K562 (cell line): ENCODE data around the gene PPP2R3B. TPM values are rescaled to one million over a fixed set of nuclear protein-coding genes. Genes with fewer than 3 reads are reported as not detected.

ENCODE experiments used
- ATAC-seq: fragments of 200-7000 bp; cut with Tn5 transposase; 3 replicates; pipeline ENCODE4 v1.9.1; 2020; ENCODE audit warnings: moderate library complexity
- BruUV-seq: library from RNA; stranded (reverse); fragments of 400-500 nt; replicated peaks from 2 replicates; lab custom pipeline; 2021; lab: Mats Ljungman, UMichigan
- CTCF ChIA-PET: fragments of 300-600 bp; formaldehyde crosslinking; extraction: SDS; loops from one replicate; lab custom pipeline; 2021; ENCODE audit warnings: low intra/inter-chr PET ratio; lab: Yijun Ruan, JAX
- POLR2A ChIA-PET: fragments of 300-600, 350-650 bp; sonication (Branson Sonifier 250); formaldehyde crosslinking; extraction: SDS; loops from one replicate; lab custom pipeline; 2021; ENCODE audit warnings: antibody characterized with exemption, inconsistent platforms; lab: Yijun Ruan, JAX
- DNase-seq, 4 experiments: peaks; one replicate each; pipeline versions ENCODE4 v3.0.0 to v3.0.0-alpha.2; 2011 to 2018; ENCODE audit warnings: low spot score in 3 of 4, mixed read lengths in 3 of 4; ENCODE audit errors: extremely low read depth in 1 of 4
- FAIRE-seq: peaks from 2 replicates; lab custom pipeline; 2011; peaks lifted over from hg19 to GRCh38; lab: Jason Lieb, UNC
- H2AFZ ChIP-seq: 2 replicates; pipeline ENCODE4 v1.6.0; 2011; ENCODE audit warnings: low read depth, low read length, control low read depth, inconsistent platforms
- H3K27ac ChIP-seq: fragments of 200-600 bp; 3 replicates; pipeline ENCODE4 v1.8.0; 2011; ENCODE audit warnings: low read depth, mild to moderate bottlenecking, control low read depth, inconsistent platforms, low read length, moderate library complexity, mixed read lengths; ENCODE audit errors: extremely low read depth
- H3K27me3 ChIP-seq, 2 experiments: fragments of 300-600 bp in 1 of 2; 2 replicates in 1 of 2; 3 replicates in 1 of 2; pipeline versions ENCODE4 v1.6.0 to v1.8.0; 2011; ENCODE audit warnings: inconsistent platforms in 2 of 2, low read length in 2 of 2, mild to moderate bottlenecking in 1 of 2, mixed read lengths in 1 of 2, moderate library complexity in 1 of 2; ENCODE audit not compliant: control insufficient read depth in 2 of 2, insufficient read depth in 2 of 2
- H3K36me3 ChIP-seq: fragments of 300-600 bp; 3 replicates; pipeline ENCODE4 v1.8.0; 2011; ENCODE audit warnings: mild to moderate bottlenecking, low read length, inconsistent platforms; ENCODE audit not compliant: control insufficient read depth, insufficient read depth
- H3K4me1 ChIP-seq, 2 experiments: fragments of 200-600 bp in 1 of 2; replicated peaks in 1 of 2; 2 replicates in 1 of 2; 3 replicates in 1 of 2; pipeline versions ENCODE4 v1.5.1 to v1.8.0; 2011; ENCODE audit warnings: inconsistent platforms in 2 of 2, low read length in 2 of 2, mild to moderate bottlenecking in 1 of 2, mixed read lengths in 1 of 2, moderate library complexity in 1 of 2; ENCODE audit not compliant: control insufficient read depth in 2 of 2, insufficient read depth in 2 of 2
- H3K4me2 ChIP-seq: 2 replicates; pipeline ENCODE4 v1.6.1; 2011; ENCODE audit warnings: low read length, control low read depth, inconsistent platforms, mixed read lengths; ENCODE audit not compliant: insufficient read depth
- H3K4me3 ChIP-seq: fragments of 200-600 bp; sonication (generic), shearing (Covaris generic); 2 replicates; pipeline ENCODE4 v1.5.1; 2016; ENCODE audit warnings: control low read depth, inconsistent platforms
- H3K79me2 ChIP-seq: fragments of 200-600 bp; 3 replicates; pipeline ENCODE4 v1.8.0; 2011; ENCODE audit warnings: low read length, inconsistent platforms; ENCODE audit not compliant: control insufficient read depth, insufficient read depth
- H3K9ac ChIP-seq, 2 experiments: 2 replicates each; pipeline versions ENCODE4 v1.6.0 to v1.6.1; 2011; ENCODE audit warnings: low read depth in 2 of 2, low read length in 2 of 2, control low read depth in 1 of 2, inconsistent platforms in 1 of 2, mild to moderate bottlenecking in 1 of 2, mixed read lengths in 1 of 2; ENCODE audit not compliant: insufficient read depth in 1 of 2
- H3K9me1 ChIP-seq: one replicate; pipeline ENCODE4 v1.6.0; 2011; ENCODE audit warnings: inconsistent platforms, mild to moderate bottlenecking, low read length, moderate library complexity; ENCODE audit not compliant: control insufficient read depth, insufficient read depth
- H3K9me3 ChIP-seq: replicated peaks from 2 replicates; pipeline ENCODE4 v1.5.1; 2011; ENCODE audit warnings: low read depth, low read length, inconsistent platforms; ENCODE audit not compliant: control insufficient read depth, insufficient read depth
- H4K20me1 ChIP-seq: replicated peaks from 2 replicates; pipeline ENCODE4 v1.6.1; 2011; ENCODE audit warnings: low read length, inconsistent platforms, mixed read lengths; ENCODE audit not compliant: control insufficient read depth, insufficient read depth
- ETV5 ChIP-seq: sonication (generic); formaldehyde crosslinking; IDR thresholded peaks from 2 replicates; pipeline ENCODE4 v1.4.0; 2020; ENCODE audit warnings: low read depth, mild to moderate bottlenecking, missing genetic modification reagents
- FOSL1 ChIP-seq: fragments of 200-800 bp; sonication (Bioruptor generic); conservative IDR thresholded peaks from 2 replicates; pipeline ENCODE4 v1.6.1; 2016; ENCODE audit warnings: missing genetic modification characterization, missing compliant biosample characterization
- KAT7 ChIP-seq: sonication (generic); formaldehyde crosslinking; IDR thresholded peaks from 2 replicates; pipeline ENCODE4 v1.8.0; 2022; ENCODE audit warnings: missing genetic modification reagents, mild to moderate bottlenecking, borderline replicate concordance
- NCOR1 ChIP-seq: fragments of 450-650 bp; IDR thresholded peaks from 2 replicates; pipeline ENCODE4 v1.6.1; 2016; ENCODE audit warnings: mild to moderate bottlenecking, moderate library complexity
- NKRF ChIP-seq: fragments of 450-650 bp; IDR thresholded peaks from 2 replicates; pipeline ENCODE4 v1.6.1; 2016; ENCODE audit warnings: borderline replicate concordance
- PTRF ChIP-seq: fragments of 450-650 bp; IDR thresholded peaks from 2 replicates; pipeline ENCODE4 v1.6.1; 2016; ENCODE audit warnings: mild to moderate bottlenecking, missing genetic modification characterization, missing compliant biosample characterization
- TAF9B ChIP-seq: fragments of 450-650 bp; IDR thresholded peaks from 2 replicates; pipeline ENCODE4 v1.6.1; 2018; ENCODE audit warnings: mild to moderate bottlenecking; ENCODE audit not compliant: partially characterized antibody
- ZNF77 ChIP-seq: fragments of 250-450 bp; sonication (Bioruptor Pico); IDR thresholded peaks from 2 replicates; pipeline ENCODE4 v1.5.0; 2020
- WGBS: fragments of 100-300 bp; shearing (Covaris generic); methylation state at CpG from one replicate; pipeline ENCODE4 v1.1.6; 2016; ENCODE audit warnings: low coverage, mixed read lengths; ENCODE audit not compliant: insufficient coverage; ENCODE audit errors: missing lambda C conversion rate; 5-methylcytosine and 5-hydroxymethylcytosine counted together
- in situ Hi-C: fragments of 300-500 bp; cut with MboI; formaldehyde crosslinking; loops from 4 replicates; pipeline ENCODE4 v1.15.0; 2018; ENCODE audit warnings: inconsistent platforms, mixed read lengths
- intact Hi-C: fragments of 100-400 bp; cut with micrococcal nuclease; formaldehyde crosslinking; loops from 2 replicates; pipeline ENCODE4 v1.14.2; 2022
- polyA plus RNA-seq, 8 experiments: library from polyadenylated mRNA; depleted of rRNA in 4 of 8; stranded (reverse) in 5 of 8; unstranded in 3 of 8; fragments of >200 nt; fragmentation: Nextera tagmentation in 2 of 8; fragmentation: Illumina TruSeq in 1 of 8; extraction: Ambion mirVana in 2 of 8; extraction: Trizol in 1 of 8; gene quantifications; 2 replicates each; pipeline versions ENCODE4 v1.2.1 to v1.2.3, GENCODE V29; 2011 to 2014; ENCODE audit warnings: inconsistent platforms in 1 of 8, missing spikeins in 1 of 8
- total RNA-seq, 7 experiments: library from RNA; depleted of rRNA in 6 of 7; stranded (reverse); fragments of >200 nt in 6 of 7; fragmentation: Illumina TruSeq in 2 of 7; extraction: Trizol in 2 of 7; gene quantifications; 2 replicates each; pipeline versions ENCODE4 v1.2.1 to v1.2.3, GENCODE V29; 2011 to 2021; ENCODE audit warnings: low replicate concordance in 1 of 7
- TF ChIP-seq, protein P1 (sequence below): sonication (generic); formaldehyde crosslinking; IDR thresholded peaks from 2 replicates; pipeline ENCODE4 v1.8.0; 2022; ENCODE audit warnings: missing genetic modification reagents, mild to moderate bottlenecking, borderline replicate concordance
- TF ChIP-seq, protein P2 (sequence below): fragments of 250-450 bp; sonication (Bioruptor Pico); IDR thresholded peaks from 2 replicates; pipeline ENCODE4 v1.5.0; 2022; ENCODE audit warnings: mild to moderate bottlenecking

Gene PPP2R3B
- total and polyA plus RNA-seq, 9 of the 15 experiments (the other 6 are each of a cell fraction or from before 2014, with no cell fraction given), result 0.04 to 18.2 (median 8.2) TPM; not detected in 1

GRCh38 chrX:400258-400657 lies 13.6 kb upstream of the PPP2R3B start:
- TF ChIP-seq FOSL1 (tag) (no peak), KAT7 (no peak), TAF9B (no peak), ETV5 (CRISPR knock-in tag) (no peak), ZNF77 (no peak), PTRF (tag) (no peak)
- Histone ChIP-seq H3K27me3 (peaks cover 0 to 7% of the 10 kb centered on the region in 2 experiments; a peak in 3 of 5 replicates), H3K4me3 (no peak overlapping the region), H3K9ac (no peak overlapping the region), H3K9me1 (no peaks in the 10 kb centered on the region), H4K20me1 (no peaks in the 10 kb centered on the region), H3K4me2 (no peak overlapping the region), H3K36me3 (no peaks in the 10 kb centered on the region), H3K79me2 (no peaks in the 10 kb centered on the region), H2AFZ (no peak overlapping the region), H3K9me3 (no peaks in the 10 kb centered on the region), H3K4me1 (peaks cover 0 to 11% of the 10 kb centered on the region in 2 experiments; a peak in 2 of 5 replicates), H3K27ac (no peak overlapping the region)
- DNase-seq (no peak), ATAC-seq (no peak), FAIRE-seq (no peak)
- BruUV-seq, result no TSS peak
- POLR2A ChIA-PET, result no interaction called here
- in situ Hi-C loops (no loop called here), intact Hi-C loops (no loop called here)
- CTCF ChIA-PET, result no interaction called here
- WGBS, result 33% methylated on average over 12 of the region's 15 CpGs

DNA sequence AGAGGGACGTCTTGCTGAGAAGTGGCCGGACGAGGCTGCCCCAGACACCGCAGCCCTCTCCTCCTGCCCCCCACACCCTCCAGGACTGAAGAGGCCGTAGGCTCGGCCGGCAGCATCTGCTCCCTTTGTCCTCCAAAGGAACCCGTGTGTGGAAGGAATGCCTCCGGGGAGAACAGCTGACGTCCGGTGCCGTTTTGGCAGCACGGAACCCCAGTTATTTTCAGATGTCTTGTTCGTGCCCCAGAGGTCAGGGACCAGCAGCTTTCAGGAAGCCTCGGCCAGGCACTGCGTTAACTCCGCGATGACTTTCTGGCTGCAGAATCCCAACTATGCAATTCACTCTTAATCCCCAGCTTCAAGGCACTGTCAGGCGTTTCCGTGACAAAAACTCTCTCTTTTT lies 10.9 kb upstream of the PPP2R3B start:
- ATAC-seq (no peak), FAIRE-seq (no peak), DNase-seq (no peak)
- H3K4me1 ChIP-seq, result peaks cover 0 to 5% of the 10 kb centered on the region in 2 experiments; a peak in 2 of 5 replicates
- ChIA-PET POLR2A (no interaction called here), CTCF (no interaction called here)
- in situ Hi-C loops (no loop called here), intact Hi-C loops (no loop called here)
- H3K36me3 ChIP-seq, result no peaks in the 10 kb centered on the region
- WGBS, result 32% methylated on average over 6 of the region's 20 CpGs
- H3K79me2 ChIP-seq, result no peaks in the 10 kb centered on the region
- no peaks in the 10 kb centered on the region for H4K20me1 ChIP-seq
- no peaks in the 10 kb centered on the region for H3K9me1 ChIP-seq
- H3K27me3 ChIP-seq, result no peaks in the 10 kb centered on the region
- no peaks in the 10 kb centered on the region for H3K9me3 ChIP-seq
- H3K27ac ChIP-seq, result no peak overlapping the region
- no peak overlapping the region for H2AFZ ChIP-seq
- no peak overlapping the region for H3K9ac ChIP-seq
- no TSS peak for BruUV-seq
- no peak overlapping the region for H3K4me2 ChIP-seq
- no peak overlapping the region for H3K4me3 ChIP-seq
- no peak for TF ChIP-seq NCOR1
- TF ChIP-seq, protein P1, sequence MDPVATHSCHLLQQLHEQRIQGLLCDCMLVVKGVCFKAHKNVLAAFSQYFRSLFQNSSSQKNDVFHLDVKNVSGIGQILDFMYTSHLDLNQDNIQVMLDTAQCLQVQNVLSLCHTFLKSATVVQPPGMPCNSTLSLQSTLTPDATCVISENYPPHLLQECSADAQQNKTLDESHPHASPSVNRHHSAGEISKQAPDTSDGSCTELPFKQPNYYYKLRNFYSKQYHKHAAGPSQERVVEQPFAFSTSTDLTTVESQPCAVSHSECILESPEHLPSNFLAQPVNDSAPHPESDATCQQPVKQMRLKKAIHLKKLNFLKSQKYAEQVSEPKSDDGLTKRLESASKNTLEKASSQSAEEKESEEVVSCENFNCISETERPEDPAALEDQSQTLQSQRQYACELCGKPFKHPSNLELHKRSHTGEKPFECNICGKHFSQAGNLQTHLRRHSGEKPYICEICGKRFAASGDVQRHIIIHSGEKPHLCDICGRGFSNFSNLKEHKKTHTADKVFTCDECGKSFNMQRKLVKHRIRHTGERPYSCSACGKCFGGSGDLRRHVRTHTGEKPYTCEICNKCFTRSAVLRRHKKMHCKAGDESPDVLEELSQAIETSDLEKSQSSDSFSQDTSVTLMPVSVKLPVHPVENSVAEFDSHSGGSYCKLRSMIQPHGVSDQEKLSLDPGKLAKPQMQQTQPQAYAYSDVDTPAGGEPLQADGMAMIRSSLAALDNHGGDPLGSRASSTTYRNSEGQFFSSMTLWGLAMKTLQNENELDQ (CRISPR knock-in tag), result no peak
- TF ChIP-seq, protein P2, sequence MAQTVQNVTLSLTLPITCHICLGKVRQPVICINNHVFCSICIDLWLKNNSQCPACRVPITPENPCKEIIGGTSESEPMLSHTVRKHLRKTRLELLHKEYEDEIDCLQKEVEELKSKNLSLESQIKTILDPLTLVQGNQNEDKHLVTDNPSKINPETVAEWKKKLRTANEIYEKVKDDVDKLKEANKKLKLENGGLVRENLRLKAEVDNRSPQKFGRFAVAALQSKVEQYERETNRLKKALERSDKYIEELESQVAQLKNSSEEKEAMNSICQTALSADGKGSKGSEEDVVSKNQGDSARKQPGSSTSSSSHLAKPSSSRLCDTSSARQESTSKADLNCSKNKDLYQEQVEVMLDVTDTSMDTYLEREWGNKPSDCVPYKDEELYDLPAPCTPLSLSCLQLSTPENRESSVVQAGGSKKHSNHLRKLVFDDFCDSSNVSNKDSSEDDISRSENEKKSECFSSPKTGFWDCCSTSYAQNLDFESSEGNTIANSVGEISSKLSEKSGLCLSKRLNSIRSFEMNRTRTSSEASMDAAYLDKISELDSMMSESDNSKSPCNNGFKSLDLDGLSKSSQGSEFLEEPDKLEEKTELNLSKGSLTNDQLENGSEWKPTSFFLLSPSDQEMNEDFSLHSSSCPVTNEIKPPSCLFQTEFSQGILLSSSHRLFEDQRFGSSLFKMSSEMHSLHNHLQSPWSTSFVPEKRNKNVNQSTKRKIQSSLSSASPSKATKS (CRISPR knock-in tag), result no peak
- TF ChIP-seq NKRF, result no peak
